HUES48 (cell line): Measurements from ENCODE around the gene TAP1.

Source experiments
- H3K27ac ChIP-seq: one replicate; pipeline ENCODE4 v1.7.0; 2013; ENCODE audit warnings: low read depth, low read length, inconsistent platforms
- H3K27me3 ChIP-seq: 2 replicates; pipeline ENCODE4 v1.6.1; 2013; ENCODE audit warnings: mild to moderate bottlenecking, low read length; ENCODE audit not compliant: control insufficient read depth, insufficient read depth
- H3K36me3 ChIP-seq: 2 replicates; pipeline ENCODE4 v1.6.1; 2013; ENCODE audit warnings: low read length; ENCODE audit not compliant: control insufficient read depth, insufficient read depth
- H3K4me1 ChIP-seq: 2 replicates; pipeline ENCODE4 v1.6.1; 2013; ENCODE audit warnings: mild to moderate bottlenecking, low read length; ENCODE audit not compliant: control insufficient read depth, insufficient read depth
- H3K4me3 ChIP-seq: 2 replicates; pipeline ENCODE4 v1.5.1; 2013; ENCODE audit warnings: mild to moderate bottlenecking, low read depth, low read length
- H3K9ac ChIP-seq: 2 replicates; pipeline ENCODE4 v1.6.1; 2013; ENCODE audit warnings: mild to moderate bottlenecking, low read depth, low read length, moderate library complexity
- H3K9me3 ChIP-seq: 2 replicates; pipeline ENCODE4 v1.6.1; 2013; ENCODE audit warnings: low read length; ENCODE audit not compliant: control insufficient read depth, insufficient read depth

TAP1 gene

GRCh38 chr6:32858194-32858593 lies 4.7 kb upstream of the TAP1 start:
- H3K4me3 ChIP-seq, result no peak overlapping the region
- H3K27ac ChIP-seq, result no peak overlapping the region
- no peak overlapping the region for H3K9ac ChIP-seq
- H3K4me1 ChIP-seq, result peaks cover 14% of the 10 kb centered on the region
- no peaks in the 10 kb centered on the region for H3K36me3 ChIP-seq
- no peaks in the 10 kb centered on the region for H3K9me3 ChIP-seq
- peaks cover 28% of the 10 kb centered on the region for H3K27me3 ChIP-seq

- Histone ChIP-seq H3K27me3 (peaks cover 36% of the 10 kb centered on the region), H3K27ac (no peak overlapping the region), H3K36me3 (no peaks in the 10 kb centered on the region), H3K9me3 (no peaks in the 10 kb centered on the region), H3K9ac (no peak overlapping the region), H3K4me1 (peaks cover 17% of the 10 kb centered on the region), H3K4me3 (no peak overlapping the region)
Observed at GRCh38 chr6:32857156-32857891, 3.8 kb upstream of the TAP1 start.

GRCh38 chr6:32855467-32856174 lies 2.1 kb upstream of the TAP1 start:
- Histone ChIP-seq H3K27me3 (peaks cover 52% of the 10 kb centered on the region), H3K4me3 (no peak overlapping the region), H3K9ac (no peak overlapping the region)

GRCh38 chr6:32854376-32855178 lies 1.1 kb upstream of the TAP1 start:
- H3K4me3 ChIP-seq, result peak overlapping the region; percentile 71
- H3K27me3 ChIP-seq, result peaks cover 52% of the 10 kb centered on the region
- no peak overlapping the region for H3K9ac ChIP-seq

More at GRCh38 chr6:32855467-32856174, 2.1 kb upstream of the TAP1 start:
- Histone ChIP-seq H3K9me3 (no peaks in the 10 kb centered on the region), H3K27ac (no peak overlapping the region), H3K4me1 (peaks cover 7% of the 10 kb centered on the region), H3K36me3 (peaks cover 4% of the 10 kb centered on the region)

GRCh38 chr6:32852844-32853540 lies 512 bp downstream of the TAP1 start:
- H3K27ac ChIP-seq, result no peak overlapping the region
- peak overlapping the region; percentile 25; the same call in 1 of the 2 replicates for H3K9ac ChIP-seq
- peaks cover 18% of the 10 kb centered on the region for H3K36me3 ChIP-seq
- peak overlapping the region; percentile 71 for H3K4me3 ChIP-seq
- no peaks in the 10 kb centered on the region for H3K9me3 ChIP-seq
- peaks cover 5% of the 10 kb centered on the region; the same call in 1 of the 2 replicates for H3K4me1 ChIP-seq
- peaks cover 52% of the 10 kb centered on the region for H3K27me3 ChIP-seq

More at GRCh38 chr6:32854376-32855178, 1.1 kb upstream of the TAP1 start:
- peaks cover 5% of the 10 kb centered on the region; the same call in 1 of the 2 replicates for H3K4me1 ChIP-seq
- H3K36me3 ChIP-seq, result peaks cover 10% of the 10 kb centered on the region
- H3K27ac ChIP-seq, result no peak overlapping the region
- H3K9me3 ChIP-seq, result no peaks in the 10 kb centered on the region

- no peak overlapping the region for H3K27ac ChIP-seq
- peaks cover 48% of the 10 kb centered on the region for H3K27me3 ChIP-seq
- peak overlapping the region; percentile 71 for H3K4me3 ChIP-seq
- H3K36me3 ChIP-seq, result peaks cover 23% of the 10 kb centered on the region
- no peaks in the 10 kb centered on the region for H3K9me3 ChIP-seq
- H3K9ac ChIP-seq, result no peak overlapping the region
- peaks cover 5% of the 10 kb centered on the region; the same call in 1 of the 2 replicates for H3K4me1 ChIP-seq
Observed at GRCh38 chr6:32852018-32852843, 1.3 kb downstream of the TAP1 start.

- Histone ChIP-seq H3K9me3 (no peaks in the 10 kb centered on the region), H3K4me3 (no peak overlapping the region), H3K27ac (no peak overlapping the region), H3K4me1 (peaks cover 5% of the 10 kb centered on the region; the same call in 1 of the 2 replicates), H3K27me3 (peaks cover 44% of the 10 kb centered on the region), H3K36me3 (peaks cover 29% of the 10 kb centered on the region), H3K9ac (no peak overlapping the region)
Observed at GRCh38 chr6:32851025-32851424, 2.5 kb downstream of the TAP1 start.

- Histone ChIP-seq H3K4me1 (peaks cover 5% of the 10 kb centered on the region; the same call in 1 of the 2 replicates), H3K27ac (no peak overlapping the region), H3K9ac (no peak overlapping the region), H3K27me3 (peaks cover 26% of the 10 kb centered on the region), H3K36me3 (peaks cover 29% of the 10 kb centered on the region), H3K4me3 (no peak overlapping the region), H3K9me3 (no peaks in the 10 kb centered on the region)
Observed at GRCh38 chr6:32849126-32849525, 4.4 kb downstream of the TAP1 start.

- Histone ChIP-seq H3K36me3 (peaks cover 29% of the 10 kb centered on the region), H3K4me3 (no peak overlapping the region), H3K9me3 (no peaks in the 10 kb centered on the region), H3K4me1 (peaks cover 10% of the 10 kb centered on the region), H3K27me3 (peaks cover 35% of the 10 kb centered on the region), H3K27ac (no peak overlapping the region), H3K9ac (no peak overlapping the region)
Observed at GRCh38 chr6:32847795-32848194, 5.7 kb downstream of the TAP1 start.

GRCh38 chr6:32847004-32847403 lies 6.5 kb downstream of the TAP1 start:
- Histone ChIP-seq H3K27ac (no peak overlapping the region), H3K36me3 (peaks cover 29% of the 10 kb centered on the region), H3K4me1 (peaks cover 5% of the 10 kb centered on the region; the same call in 1 of the 2 replicates), H3K4me3 (no peak overlapping the region), H3K27me3 (peaks cover 30% of the 10 kb centered on the region), H3K9me3 (no peaks in the 10 kb centered on the region), H3K9ac (no peak overlapping the region)
